Caki2 (cell line): ENCODE results near the gene HERPUD1. TPM values are rescaled to one million over a fixed set of nuclear protein-coding genes. Genes with fewer than 3 reads are reported as not detected.

Experiments
- DNase-seq: peaks from one replicate; pipeline ENCODE4 v3.0.0-alpha.2; 2015; ENCODE audit warnings: low read depth
- in situ Hi-C: cut with HindIII; loops from 2 replicates; pipeline ENCODE4 v1.10.0; 2016; ENCODE audit warnings: low sequenced_read_pairs, low pct_unique_long_range_greater_than_20kb, mixed read lengths
- total RNA-seq: library from RNA; depleted of rRNA; stranded (reverse); fragments of >200 nt; shearing (Covaris generic); gene quantifications from 2 replicates; pipeline ENCODE4 v1.2.3, GENCODE V29; 2014; ENCODE audit warnings: low replicate concordance

The HERPUD1 gene
- total RNA-seq, 1 experiment from 2014 or later, result 157 TPM

DNA sequence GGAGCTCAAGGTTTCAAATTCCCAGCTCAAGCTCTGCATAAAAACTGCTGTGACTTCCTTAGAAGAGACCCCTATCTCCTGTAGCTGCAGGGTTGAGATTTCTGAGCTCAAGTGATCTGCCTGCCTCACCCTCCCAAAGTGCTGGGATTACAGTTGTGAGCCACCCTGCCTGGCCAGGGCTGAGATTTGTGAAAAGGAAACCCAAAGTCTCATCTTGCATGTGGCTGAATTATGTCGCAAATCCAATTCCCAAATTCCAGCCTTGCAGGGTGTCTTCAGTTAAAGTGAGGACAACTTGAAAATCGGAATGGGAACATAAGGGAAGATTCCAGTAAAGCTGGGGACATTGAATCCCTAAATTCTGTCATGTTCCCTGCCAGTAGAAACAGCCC, 15.7 kb downstream of the HERPUD1 start:
- in situ Hi-C loops, result no loop called here
- no peak for DNase-seq

DNA sequence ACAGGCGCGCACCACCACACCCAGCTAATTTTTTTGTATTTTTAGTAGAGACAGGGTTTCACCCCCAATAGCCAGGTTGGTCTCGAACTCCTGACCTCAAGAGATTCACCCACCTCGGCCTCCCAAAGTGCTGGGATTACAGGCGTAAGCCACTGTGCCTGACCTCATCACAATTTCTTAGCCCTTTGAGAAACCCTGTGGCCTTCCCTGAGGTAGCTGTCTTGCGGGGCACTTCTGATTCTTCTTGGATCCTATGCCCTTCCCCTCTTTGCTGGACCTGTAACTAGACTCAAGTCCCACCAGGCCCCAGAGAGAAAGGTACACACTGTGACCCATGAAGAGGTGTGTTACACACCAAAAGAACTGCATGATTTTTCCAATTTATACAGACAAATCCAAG, 16.3 kb downstream of the HERPUD1 start:
- DNase-seq, result no peak
- in situ Hi-C loops, result no loop called here

DNA sequence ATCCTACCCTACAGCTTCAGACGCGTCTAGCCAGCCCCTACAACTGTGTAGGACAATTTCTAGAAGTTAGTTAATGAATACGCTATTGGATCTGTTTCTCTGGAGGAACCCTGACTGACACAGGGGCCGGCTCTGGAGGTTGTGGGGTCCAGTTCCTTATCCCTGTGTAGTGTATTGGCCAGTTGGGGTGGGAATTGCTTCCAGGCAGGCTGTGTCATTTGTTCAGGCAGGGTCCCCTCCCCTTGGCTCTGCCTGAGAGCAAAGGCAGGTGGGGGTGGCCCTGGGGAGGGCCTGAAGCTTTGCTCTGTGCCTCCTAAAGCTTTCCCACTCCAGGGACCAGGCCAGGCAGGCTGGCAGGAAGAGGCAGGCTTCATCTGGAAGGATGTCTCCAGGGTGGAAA, 18.1 kb downstream of the HERPUD1 start:
- in situ Hi-C loops, result no loop called here
- no peak for DNase-seq

DNA sequence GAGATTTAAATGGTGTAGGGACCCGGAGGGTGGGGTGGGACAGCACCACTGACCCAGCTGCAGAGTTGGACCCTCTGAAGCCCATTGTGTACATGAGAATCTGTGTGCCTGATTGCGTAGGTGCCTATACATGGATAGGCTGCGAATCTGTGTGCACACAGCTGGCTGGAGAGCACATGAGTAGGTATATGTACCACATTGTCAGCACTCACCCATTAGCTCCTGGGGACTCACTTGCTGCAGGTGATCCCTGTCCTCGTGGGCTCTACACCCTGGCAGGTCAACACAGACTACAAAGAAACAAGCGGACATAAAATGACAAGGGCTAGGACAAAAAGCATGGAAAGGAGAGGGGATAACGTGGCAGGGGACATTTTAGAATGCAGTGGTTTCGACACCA, 18.5 kb downstream of the HERPUD1 start:
- no peak for DNase-seq
- in situ Hi-C loops, result no loop called here

GRCh38 chr16:56950881-56951771, 19.2 kb downstream of the HERPUD1 start:
- in situ Hi-C loops, result no loop called here
- DNase-seq, result peak; percentile 14

DNA sequence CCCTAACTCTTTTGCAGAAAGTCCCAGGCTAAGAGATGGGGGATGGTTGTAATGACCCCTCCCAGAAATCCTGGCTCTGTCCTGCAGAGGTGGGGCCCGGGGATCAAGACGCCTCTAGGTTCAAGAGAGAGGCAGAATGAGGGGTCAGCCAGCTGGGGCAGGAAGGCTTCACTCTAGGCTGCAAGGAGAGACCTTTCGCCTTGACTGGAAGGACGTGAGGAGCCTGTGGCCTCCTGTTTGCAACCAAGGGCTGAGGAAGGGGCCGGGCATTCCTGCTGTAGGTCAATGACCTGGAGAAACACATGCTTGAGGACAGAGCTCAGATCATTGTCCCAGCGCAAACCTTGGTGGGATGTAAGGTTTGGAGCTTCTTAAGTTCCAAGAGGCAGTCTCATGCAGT, 21.1 kb downstream of the HERPUD1 start:
- DNase-seq, result no peak
- in situ Hi-C loops, result no loop called here

- no peak for DNase-seq
- in situ Hi-C loops, result no loop called here
These were observed 24.1 kb downstream of the HERPUD1 start for GRCh38 chr16:56956076-56956475.

- in situ Hi-C loops, result no loop called here
- no peak for DNase-seq
These were observed 24.8 kb downstream of the HERPUD1 start for GRCh38 chr16:56956756-56957155.

DNA sequence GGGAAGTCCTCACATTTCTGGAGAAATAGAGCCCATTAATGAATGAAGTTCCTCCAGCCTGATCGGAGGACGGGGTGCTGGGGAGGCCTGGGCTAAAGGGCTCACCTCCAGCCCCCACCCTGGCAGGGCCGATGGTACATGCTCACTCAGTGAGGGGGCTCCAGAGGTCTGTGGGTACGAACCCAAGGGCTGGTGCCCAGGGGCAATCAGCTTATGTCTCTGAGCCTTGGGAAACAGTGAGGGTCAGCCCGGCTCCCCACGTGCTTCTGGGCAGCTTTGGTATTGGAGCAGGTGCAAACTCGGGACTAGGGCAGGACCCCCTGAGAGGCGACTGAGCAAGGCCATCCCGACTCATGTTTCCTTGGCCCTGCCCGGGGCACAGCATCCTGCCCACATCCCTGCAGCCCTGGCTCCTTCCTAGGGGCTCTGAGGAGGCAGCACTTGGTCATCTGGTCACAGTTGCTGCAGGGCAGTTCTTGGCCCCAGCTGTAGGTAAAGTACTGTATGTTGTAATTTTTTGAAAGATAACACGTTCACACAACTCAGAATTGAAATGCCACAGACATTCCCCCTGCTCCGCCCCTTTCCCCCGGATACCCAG, 28.8 kb downstream of the HERPUD1 start:
- DNase-seq, result no peak
- in situ Hi-C loops, result no loop called here

- in situ Hi-C loops, result no loop called here
- DNase-seq, result no peak
These were observed 29.4 kb downstream of the HERPUD1 start for GRCh38 chr16:56961386-56961785.

- DNase-seq, result no peak
- in situ Hi-C loops, result no loop called here
These were observed 29.9 kb downstream of the HERPUD1 start, which contains the start of gene CETP for GRCh38 chr16:56961851-56962281. TSS of gene CETP (plus strand) at chr16:56961950. CDS start at chr16:56961980, 30 bp downstream.

DNA sequence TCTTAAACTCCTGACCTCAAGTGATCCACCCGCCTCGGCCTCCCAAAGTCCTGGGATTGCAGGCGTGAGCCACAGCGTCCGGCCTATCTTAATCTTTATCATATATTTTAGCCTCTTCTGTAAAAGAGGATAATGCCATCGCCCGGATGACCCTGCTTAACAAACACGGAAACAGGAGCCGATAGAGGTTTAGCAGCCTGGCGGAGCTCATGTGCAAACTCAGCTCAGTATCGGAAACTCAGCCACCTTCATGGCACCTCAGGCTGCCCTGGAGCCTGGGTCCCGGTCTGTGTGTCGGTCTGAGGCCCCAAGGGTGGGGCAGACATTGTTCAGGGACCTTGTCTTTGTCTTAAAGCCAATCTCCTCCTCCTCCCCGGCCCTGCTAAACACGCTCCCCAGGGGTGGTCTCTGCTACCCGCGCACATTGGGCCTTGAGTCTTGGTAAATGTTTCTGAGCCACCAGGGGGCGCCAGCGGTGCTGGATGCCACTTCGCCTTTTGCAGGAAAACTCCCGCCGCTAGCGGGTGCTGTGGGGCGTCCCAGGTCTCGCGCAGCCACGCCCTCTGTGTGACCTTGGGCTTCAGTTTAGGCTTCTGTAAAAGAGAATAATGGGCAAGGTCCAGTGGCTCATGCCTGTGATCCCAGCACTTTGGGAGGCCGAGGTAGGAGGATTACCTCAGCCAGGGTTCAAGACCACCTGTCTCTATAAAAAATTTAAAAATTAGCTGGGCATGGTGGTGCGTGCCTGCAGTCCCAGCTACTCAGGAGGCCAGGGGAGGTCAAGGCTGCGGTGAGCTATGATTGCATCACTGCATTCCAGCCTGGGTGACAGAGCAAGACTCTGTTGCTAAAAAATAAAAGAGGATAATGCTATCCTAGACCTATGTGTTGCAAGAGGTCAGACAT, 32.6 kb downstream of the HERPUD1 start:
- in situ Hi-C loops, result no loop called here
- DNase-seq, result no peak

DNA sequence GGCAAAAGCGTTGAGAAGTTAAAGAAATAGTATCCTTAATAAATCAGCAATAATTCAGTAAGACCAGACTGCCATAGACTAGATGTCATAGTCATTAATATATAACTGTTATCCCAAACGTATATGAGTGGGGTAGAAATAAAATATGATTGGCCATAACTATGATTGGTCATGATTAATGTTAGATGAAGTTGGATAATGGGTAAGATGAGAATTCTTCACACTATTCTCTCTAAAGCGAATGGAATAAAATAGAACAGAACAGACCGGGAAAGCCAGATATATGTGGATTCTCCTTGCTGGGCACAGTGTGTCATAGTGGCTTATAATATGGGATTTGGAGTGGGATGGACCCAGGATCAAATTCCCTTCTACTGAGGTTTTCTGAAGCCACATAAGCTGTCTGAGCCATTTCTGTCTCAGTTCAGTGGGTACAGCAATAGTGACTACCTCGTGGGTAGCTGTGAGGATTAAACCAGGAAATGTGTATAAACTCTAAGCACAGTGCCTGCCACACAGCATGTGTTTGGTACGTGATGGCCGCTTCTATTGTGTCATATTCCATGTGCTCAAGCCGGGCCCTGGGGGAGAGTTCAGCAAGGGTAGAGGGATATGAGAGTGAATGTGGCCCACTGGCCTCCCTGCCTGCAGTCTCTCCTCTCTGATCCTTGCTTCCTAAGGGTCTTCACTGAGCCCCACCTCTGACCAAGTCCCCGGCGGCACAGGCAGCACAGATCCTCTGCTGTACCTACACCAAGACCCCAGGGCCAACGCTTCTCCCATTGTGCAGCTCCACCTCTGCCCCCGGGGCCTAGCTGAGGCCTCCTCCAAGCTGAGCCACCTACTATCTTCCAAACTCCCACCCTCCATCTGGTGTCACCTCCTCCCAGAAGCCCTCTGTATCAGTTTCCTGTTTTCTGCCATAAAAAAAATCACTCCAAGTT, 33.5 kb downstream of the HERPUD1 start:
- no peak for DNase-seq
- in situ Hi-C loops, result no loop called here

DNA sequence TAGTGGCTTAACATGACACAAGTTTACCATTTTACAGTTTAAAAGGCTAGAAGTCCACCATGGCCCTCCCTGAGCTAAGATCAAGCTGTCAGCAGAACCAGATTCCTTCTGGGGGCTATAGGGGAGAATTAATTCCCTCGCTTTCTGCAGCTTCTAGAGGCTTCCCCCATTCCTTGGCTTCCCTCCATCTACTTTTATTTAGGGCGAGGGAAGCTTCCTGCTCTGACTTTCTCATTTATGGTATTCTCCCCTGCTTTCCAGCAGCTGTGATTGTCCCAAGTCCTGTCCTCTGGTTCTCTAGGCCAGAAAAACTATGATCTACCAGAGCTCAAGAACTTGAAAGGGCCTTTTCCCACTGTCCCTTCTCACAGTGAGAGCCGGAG, 34.1 kb downstream of the HERPUD1 start:
- in situ Hi-C loops, result no loop called here
- no peak for DNase-seq

DNA sequence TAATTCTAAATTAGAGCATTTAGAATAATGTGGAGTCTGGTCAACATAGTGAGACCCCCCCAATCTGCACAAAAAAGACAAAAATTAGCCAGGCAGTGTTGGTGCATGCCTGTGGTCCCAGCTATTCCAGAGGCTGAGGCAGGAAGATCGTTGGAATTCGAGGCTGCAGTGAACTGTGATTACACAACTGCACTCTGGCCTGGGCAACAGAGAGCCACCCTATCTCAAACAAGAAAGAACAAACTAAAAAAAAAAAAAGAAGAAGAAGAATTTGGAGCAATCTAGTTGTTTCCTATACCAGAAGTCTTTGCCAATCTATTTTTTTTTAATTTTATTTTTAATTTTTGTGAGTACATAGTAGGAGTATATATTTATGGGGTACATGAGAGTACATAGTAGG, 35.8 kb downstream of the HERPUD1 start:
- in situ Hi-C loops, result no loop called here
- DNase-seq, result no peak

- DNase-seq, result no peak
- in situ Hi-C loops, result no loop called here
These were observed 37.8 kb downstream of the HERPUD1 start for GRCh38 chr16:56969769-56970168.

GRCh38 chr16:56970934-56971767, 39.2 kb downstream of the HERPUD1 start:
- in situ Hi-C loops, result no loop called here

More at GRCh38 chr16:56970934-56971767, 39.2 kb downstream of the HERPUD1 start:
- no peak for DNase-seq
